ENCODE measurements around the gene GNAL.

Gene GNAL

DNA sequence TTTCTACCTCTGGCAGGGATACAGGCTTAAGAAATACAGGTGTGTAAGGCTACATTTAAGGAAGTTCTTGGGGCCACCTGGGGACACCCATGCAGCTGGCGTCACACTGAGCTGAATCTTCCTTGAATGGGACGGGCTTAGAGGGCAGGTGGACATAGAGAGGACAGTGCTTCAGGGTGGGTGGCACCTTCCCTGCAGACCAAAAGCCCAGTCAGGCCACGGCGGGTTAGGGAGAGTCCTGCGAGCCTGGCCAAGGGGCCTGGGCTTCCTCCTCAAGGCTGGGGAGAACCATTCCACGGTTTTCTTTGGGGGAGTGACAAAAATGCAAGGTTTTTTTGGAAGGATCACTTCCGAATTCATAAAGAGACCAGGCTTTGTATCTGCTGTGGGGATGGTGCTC is 73.4 kb downstream of the GNAL start:
- no peak for DNase-seq (ENCODE audit: low spot score)

DNA sequence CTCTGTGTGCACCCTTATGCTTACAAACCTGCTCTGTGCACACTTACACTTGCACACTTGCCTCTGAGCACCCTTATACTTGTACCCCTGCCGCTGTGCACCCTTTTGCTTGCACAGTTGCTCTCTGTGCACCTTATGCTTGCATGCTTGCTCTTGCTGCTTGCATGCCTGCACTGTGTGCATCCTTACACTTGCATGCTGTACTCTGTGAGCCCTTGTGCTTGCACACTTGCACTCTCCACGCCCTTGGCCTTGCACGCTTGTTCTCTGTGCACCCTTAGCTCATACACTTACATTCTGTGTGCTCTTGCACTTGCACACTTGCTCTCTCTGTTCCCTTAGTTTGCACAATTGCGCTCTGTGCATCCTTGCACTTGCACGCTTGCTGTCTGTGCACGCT is 78.3 kb downstream of the GNAL start:
- DNase-seq (ENCODE audit: low spot score) = no peak

DNA sequence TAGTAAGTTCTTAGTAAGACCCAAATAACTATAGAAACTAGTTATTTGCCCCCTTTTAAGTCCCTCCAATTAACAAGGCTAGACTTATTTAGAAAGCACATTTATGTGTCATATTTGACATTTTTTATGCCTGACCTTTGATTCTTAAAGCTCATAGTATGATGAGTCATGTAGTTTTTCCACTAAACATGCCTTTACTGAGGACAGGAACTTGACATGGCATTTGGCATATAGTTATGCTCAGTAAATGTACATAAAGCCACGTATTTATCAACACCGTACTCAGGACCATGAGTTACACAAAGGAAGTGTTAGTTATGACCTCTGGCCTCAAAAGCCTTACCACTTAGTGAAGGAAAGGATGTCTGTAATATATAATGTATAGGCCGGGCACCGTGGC is 78.9 kb downstream of the GNAL start:
- no peak for DNase-seq (ENCODE audit: low spot score)

DNA sequence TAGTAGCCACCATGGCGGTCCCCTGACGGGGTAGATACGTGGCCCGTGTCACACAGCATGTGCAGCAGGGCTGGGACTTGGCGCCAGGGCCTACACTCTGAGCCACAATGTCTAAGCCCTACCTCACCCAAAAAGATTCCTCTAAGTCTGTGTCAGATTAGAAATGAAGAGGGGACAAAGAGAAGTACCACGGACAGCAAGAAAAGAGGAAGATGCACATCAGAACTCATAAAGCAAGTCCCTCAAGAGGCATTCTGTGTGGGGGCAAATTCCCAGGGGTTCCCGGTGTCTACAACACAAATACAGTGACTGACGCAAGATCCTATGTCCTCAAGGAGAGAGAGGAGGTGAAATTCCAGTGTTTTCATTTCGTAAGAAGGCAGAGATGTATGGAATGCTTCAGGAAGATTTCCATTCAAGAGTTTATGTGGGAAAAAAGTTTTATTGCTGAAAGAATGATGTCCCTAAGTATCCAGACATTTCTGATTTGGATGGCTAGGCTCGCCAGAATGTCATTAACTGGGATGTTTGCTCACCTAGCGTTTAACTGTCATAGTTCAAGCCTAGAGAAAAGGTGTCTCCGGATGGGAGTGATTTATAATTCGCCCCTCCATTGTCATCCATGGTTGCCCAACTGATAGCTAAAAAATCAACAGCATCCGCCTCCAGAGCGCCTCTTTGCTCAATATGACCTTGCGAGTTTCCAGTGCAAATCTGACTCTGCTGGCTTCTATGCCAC is 86.5 kb downstream of the GNAL start:
- no peak for DNase-seq (ENCODE audit: low spot score)

DNA sequence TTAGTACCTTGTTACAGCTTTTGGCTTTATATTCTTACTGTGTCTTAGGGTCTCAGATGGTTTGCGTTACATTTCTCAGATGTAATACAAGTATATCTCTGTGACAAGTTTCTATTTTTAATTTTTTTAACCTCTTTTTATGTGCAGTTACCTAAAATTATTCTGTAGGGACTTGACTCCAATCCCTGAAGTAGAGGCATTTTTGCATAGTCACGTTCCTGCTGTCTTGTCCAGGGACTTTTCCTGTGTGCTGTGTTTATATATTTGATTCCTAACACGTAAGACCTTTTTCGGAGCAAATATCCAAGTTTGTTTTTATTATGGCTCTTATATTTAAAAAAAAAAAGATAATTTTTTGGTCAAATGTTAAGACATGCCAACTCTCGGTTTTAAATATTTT is 91.0 kb downstream of the GNAL start:
- no peak for DNase-seq (ENCODE audit: low spot score)

DNA sequence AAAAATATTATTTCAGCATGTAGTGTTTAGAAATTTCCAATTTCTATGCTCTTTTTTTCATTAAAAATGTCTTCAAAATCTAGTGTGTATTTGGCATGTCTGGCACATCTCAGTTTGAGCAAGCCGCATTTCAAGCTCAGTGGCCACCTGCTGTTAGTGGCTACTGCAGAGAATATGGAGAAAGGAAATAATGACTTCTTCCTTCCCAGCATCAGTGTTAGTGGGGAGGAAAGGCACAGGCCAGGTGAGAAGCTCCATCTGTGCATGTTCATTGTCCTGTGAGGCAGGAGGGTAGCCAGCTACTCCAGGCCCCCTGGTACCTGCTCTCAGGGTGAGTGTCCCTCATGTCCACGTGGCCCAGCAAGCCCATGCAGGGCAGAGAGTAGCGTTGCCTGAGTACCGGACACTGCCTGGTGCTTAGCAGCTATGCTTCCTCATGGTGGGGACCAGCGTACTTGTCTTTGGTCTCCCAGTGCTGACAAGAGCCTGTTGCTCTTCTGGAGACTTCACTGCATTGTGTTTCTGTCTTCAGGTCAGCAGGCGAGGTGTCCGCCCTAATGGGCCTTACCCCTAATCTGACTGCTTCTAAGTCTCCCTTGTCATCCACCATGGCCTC is 94.8 kb downstream of the GNAL start:
- no peak for DNase-seq (ENCODE audit: low spot score)

DNA sequence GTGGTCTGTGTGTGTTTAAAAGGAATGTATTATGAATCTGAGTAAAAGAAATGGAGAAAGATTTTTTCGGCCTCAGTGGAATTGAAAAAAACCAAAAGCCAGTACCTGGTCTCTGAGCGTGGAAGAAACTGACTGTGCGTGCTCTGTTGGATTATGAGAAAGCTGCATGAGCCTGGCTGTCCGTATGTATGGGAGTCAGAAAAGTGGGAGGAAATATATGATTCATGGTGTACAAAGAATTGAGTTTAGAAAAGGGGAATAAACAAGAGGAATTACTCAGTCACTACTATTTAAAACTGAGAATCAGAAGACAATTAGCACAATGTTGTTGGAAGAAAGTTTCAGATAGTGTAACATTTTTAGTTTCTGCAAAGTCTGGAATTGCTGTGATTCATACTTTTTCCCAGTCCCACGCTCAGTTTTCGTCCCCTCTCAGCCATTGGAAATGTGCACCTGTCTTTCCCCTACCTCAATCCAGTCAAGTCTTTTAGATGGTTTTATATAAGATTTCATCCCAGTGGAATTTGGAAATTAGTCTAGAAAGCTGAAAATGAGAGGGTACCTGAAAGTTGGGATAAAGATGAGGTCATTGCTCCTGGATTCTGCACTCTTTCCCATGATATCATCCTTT is 95.7 kb downstream of the GNAL start:
- DNase-seq (ENCODE audit: low spot score) = no peak

DNA sequence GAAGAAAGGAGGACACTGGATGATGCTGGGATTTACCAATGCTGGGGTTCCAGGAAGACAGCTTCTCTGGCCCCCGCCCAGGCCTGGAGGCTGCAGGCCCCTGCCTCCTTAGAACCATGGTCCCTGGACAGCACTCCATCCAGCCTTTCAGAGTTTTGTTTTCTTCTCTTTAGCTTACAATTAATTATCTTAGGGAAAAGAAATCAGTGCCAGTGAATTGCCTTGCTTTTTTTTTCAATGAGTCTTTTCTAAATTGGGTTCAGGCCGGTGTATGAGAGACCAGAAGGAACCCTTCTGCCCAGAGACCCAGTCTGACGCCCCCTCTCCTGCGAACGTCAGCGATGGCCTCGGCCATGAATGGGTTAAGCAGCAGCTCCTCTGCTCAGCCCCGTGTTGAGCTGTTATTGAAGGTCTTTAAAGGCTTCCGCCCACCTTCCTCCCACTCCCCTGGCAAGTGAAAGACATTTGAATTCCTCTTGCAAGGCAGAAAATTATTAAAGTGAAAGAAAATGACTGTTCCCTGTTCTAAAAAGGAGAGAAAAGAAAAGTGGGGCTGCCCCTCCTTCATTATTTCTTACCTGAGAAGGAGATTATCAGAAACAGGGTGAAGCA is 96.5 kb downstream of the GNAL start:
- no peak for DNase-seq (ENCODE audit: low spot score)

DNA sequence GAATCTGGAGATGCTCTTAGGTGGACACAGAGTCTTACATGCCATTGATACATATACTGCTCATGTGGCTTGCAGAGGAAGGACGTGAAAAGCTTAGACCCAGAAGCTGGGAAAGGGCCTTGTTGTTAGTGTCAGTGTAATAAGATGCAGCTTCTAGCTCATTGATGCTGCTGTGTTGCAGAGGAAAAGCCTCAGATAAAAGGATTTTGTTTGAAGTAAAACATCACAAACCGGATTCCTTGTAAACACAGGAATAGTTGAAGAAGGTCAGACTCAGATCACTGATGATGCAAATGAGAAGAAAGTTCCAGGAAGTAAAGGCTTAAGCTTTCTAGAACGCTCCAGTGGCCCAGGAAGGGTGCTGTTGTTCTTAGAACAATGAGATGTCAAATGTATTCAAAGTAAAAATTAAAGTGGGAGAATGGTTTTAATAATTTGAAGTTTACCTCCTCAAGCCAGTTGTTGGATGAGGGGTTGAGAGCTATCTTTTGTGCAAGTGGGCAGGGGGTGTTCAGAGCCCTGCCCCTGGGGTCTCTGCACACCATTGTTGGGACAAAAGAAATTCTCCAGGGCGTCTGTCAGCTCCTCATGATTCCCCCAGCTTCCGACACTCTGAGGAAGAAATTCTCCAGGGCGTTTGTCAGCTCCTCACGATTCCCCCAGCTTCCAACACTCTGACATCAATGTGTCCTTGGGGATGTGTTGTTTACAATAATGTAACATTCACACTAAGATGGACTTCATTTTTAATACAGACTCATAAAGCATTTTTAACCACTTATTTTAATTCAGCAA is 100.8 kb downstream of the GNAL start:
- DNase-seq (ENCODE audit: low spot score) = no peak

DNA sequence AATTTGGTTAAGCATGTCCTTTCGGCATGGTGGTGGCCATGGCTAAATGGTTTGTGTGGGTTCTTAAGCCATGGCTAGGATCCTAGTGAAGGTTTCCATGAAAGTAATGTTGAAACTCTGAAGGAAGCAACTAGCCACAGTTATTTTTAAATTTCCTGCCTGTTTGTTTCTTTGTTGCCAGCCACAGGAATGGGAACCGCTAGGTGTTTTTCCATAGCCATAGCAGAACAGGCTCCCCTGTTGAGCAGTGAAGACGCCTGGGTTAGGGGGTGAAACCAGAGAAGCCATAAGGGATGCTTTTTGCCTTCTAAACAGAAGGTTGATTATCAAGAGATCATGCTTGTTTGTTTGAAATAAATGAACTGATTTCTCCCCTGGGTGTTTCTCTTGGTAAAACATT is 102.1 kb downstream of the GNAL start:
- DNase-seq (ENCODE audit: low spot score) = no peak

DNA sequence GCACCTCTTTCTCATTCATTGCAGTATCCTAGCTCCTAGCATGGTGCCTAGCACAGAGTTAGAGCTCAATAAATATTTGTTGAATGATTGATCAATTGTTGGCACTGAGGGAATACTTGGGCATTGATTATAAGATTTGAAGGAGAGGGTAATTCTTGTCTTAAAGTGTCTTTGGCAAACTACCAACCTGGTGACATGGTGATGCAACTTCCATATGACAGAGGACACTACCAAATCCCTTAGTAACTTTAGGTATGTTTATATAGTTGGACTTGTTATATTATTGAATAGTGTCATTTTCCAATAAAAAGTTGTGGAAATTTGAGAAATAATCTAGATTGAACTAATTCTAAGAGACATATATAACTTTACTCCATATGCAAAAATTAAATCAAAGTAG is 103.6 kb downstream of the GNAL start:
- no peak for DNase-seq (ENCODE audit: low spot score)

DNA sequence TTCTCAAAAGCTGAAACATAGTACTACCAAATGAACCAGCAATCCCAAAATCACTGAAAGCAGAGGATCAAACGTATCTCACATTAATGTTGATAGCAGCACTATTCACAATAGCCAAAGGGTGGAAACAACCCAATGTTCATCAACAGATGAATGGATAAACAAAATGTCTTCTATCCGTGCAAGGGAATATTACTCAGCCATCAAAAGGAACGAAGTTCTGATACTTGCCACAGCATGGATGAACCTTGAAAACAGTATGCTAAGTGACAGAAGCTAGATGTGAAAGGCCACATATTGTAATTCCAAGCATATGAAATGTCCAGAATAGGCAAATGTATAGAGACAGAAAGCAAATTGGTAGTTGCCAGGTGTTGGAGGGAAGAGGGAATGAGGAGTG is 105.1 kb downstream of the GNAL start:
- no peak for DNase-seq (ENCODE audit: low spot score)

DNA sequence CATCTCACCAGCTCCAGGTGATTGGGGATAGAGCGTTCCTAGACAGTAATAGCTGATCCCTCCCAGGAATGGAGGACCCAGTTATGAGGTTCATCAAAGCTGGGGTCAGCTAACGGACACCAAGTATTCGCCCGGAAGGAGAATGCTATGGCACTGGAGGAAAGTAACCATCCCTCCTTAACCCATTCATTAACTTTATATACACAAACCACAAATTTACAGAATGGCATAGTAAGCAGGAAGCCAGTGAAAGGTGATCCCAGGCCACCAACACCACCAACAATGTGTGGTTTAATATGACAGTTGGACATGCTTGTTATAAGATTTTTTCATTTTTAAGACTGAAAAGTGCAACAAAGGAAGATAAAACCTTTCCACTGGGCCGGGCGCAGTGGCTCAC is 106.9 kb downstream of the GNAL start:
- DNase-seq (ENCODE audit: low spot score) = no peak

DNA sequence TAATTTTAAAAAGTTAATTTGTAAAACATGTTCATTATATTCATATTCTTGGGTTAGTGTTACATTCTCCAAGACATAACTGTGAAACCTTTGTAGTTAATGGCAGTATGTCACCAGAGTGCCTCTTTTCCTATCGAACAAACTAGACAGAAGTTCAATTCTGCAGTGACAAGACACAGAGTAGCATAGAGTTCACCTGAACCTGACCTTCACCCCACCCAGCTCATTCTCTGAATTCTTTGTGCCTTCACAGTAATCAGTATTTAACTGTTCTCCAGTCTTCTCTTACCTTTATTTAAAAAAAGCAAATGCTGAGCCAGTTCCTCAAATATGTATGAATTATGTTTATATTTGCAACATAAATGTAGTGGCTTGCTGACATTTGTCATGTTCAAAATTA is 109.2 kb downstream of the GNAL start:
- DNase-seq (ENCODE audit: low spot score) = no peak

DNA sequence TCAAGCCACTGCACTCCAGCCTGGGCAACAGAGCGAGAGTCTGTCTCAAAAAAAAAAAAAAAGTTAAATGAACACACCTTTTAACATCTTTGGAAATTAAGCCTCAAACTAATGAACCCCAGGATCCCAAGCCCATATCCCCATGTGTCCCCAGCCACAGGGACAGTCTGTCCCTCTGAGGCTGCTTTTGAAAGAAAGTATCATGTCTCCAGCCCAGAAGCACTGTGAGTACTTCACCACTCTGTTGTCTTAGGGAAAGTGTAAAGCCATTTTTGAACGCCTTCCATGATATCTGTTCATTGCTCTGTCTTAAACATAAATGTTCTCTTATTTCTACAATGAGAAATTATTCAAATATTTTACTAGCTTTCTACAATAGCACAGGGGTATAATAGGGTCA is 110.0 kb downstream of the GNAL start:
- no peak for DNase-seq (ENCODE audit: low spot score)

DNA sequence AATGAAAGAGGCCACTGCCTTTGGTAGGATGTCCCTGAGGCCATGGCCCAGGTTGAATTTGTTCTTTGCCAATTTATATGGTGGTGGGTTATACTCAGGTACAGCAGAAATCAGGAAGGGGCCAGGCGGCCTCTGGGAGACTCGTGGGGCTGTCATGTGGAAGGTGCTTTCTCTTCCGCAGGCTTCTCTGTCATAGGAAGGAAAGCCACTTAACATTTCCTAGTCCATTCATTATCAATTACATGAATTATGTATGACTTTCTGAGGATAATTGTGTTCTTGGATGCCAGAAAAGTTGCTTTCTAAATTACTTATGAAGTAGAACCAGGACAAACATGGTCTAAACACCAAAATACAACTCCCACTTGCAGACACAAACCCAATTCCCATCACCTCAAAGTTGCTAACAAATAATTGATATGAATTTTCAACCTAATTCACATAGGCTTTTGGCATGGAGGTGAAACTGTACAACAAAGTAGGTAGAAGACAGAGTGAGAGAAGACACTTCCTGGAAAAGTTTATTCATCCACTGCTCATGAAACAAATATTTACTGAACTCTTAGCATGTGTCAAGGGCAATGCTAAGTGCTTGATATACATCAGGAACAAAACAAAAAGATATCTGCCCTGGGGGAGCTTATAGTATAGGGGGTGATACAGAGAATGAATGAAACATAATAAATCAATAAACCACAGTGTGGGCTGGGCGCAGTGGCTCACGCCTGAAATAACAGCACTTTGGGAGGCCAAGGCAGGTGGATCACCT is 111.7 kb downstream of the GNAL start:
- no peak for DNase-seq (ENCODE audit: low spot score)

DNA sequence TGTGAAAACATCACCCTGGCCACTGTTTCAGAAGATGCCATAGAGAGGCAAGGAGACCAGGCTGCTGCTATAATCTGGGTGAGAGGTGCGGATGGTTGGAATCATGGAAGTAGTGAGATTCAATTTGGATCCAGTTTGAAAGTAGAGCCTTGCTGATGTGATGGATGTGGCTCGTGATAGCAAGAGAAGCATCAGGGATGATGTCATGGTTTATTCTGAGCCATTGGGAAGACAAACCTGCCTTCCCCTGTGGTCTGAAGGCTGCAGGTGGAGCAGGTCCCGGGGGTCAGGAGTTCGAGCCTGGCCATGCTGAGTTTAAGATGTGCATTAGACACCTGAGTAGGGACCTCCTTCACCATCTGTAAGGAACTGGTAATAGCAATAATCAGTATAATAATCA is 112.5 kb downstream of the GNAL start:
- no peak for DNase-seq (ENCODE audit: low spot score)

DNA sequence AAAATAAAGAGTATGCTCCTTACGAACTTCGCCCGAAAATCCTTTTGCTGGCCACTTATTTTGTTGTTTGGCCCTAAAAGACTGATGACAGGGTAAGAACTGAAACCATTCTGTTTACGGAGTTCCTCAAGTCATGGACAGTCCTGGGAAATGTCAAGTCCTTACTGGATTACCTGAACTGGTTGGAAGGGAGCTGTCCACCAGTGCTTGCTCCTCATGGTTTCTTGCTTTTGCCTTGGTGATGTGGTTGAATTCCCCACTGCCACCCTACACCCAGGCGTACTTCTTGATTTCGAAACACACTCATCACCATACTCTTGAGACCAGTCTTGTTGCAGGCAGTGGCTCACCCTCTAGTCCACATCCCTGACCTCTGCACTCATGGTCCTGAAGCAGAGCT is 113.1 kb downstream of the GNAL start:
- no peak for DNase-seq (ENCODE audit: low spot score)

DNA sequence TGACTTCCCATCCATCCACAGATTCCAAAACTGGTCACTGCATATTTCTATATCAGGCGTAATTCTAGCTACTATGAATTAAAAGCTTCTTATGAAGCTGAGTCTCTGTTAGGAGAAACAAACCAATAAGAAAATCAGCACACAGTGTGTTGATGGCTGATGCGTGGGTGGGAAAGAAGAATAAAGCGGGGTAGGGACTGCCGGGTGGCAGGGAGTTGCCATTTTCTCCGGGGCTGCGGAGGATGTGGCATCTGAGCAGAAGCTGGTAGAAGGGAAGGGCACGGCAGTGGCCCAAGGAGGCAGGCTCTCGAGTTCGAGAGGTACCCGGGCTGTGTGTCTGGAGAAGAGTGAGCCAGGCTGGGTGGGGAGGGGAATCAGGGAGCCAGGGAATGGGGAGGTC is 113.5 kb downstream of the GNAL start:
- DNase-seq (ENCODE audit: low spot score) = no peak

DNA sequence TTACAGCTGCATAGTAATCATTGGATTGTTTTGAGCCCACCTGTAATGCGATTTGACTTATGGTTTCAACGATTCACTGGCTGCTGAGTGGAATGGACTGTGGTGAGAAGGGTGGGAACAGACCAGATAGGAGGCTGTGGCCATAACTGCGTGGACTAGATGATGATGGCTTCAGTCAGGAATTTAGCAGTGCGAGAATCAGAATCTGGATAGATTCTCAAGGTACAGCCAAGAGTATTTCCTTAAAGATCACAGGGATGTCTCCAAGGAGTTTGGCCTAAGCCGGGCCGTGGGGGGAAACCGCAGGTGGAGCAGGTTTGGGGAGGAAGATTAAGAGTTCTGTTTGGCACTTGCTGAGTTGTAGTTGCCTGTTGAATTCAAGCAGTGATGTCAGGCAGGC is 118.2 kb downstream of the GNAL start:
- no peak for DNase-seq (ENCODE audit: low spot score)

DNA sequence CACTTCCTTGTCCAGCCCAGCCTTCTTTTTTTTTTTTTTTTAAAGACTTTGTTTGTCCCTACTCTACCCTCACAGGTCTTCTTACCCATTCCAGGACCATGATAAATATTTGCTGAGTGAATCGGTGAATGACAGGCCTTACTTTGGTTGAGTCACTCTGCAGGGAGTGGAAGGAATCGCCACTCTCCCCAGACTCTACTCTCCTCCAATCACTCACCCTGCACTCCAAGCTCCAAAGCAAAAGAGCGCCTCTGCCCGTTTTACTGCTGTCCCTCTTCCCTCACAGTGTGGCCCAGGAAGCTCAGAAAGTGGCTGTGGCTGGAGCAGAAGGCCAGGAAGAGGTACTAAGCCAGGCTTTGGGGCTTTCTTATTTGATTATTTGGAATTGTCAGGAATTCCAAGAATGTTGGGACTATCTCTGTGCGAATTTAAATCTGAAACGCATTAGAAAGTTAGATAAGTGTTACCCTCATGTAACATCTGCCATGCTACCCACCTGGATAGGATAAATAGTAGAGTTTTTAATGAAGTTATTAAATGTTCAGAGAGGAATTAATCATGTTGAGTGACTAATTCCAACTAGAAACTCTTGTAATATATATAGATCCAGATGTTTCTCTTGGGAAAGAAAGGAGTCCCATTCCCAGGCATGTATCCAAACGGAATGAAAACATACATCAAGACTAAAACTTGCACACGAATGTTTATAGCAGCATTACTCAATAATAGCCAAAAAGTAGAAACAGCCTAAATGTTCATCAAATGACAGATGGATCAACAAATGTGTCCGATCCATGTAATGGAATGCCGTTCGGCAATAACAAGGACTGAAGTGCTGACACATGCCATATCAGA is 119.2 kb downstream of the GNAL start:
- peak; percentile 19 for DNase-seq (ENCODE audit: low spot score)

All from GM03348 (cell line).